Ishikawa (cell line): ENCODE measurements around the gene EXOSC5.

Experiments
- CREB1 ChIP-seq: IDR thresholded peaks from 2 replicates; pipeline ENCODE4 v1.6.1; 2012; ENCODE audit warnings: low read depth
- RAD21 ChIP-seq: IDR thresholded peaks from 2 replicates; pipeline ENCODE4 v1.6.1; 2012; ENCODE audit warnings: low read depth
- TAF1 ChIP-seq: IDR thresholded peaks from 2 replicates; pipeline ENCODE4 v1.6.1; 2012; ENCODE audit warnings: low read depth, mild to moderate bottlenecking
- TEAD4 ChIP-seq: IDR thresholded peaks from 2 replicates; pipeline ENCODE4 v1.6.1; 2012
- TF ChIP-seq, protein P1 (sequence below): IDR thresholded peaks from 2 replicates; pipeline ENCODE4 v1.6.1; 2012; ENCODE audit warnings: low read depth, mild to moderate bottlenecking
- TF ChIP-seq, protein P2 (sequence below): IDR thresholded peaks from 2 replicates; pipeline ENCODE4 v1.6.1; 2012

DNA sequence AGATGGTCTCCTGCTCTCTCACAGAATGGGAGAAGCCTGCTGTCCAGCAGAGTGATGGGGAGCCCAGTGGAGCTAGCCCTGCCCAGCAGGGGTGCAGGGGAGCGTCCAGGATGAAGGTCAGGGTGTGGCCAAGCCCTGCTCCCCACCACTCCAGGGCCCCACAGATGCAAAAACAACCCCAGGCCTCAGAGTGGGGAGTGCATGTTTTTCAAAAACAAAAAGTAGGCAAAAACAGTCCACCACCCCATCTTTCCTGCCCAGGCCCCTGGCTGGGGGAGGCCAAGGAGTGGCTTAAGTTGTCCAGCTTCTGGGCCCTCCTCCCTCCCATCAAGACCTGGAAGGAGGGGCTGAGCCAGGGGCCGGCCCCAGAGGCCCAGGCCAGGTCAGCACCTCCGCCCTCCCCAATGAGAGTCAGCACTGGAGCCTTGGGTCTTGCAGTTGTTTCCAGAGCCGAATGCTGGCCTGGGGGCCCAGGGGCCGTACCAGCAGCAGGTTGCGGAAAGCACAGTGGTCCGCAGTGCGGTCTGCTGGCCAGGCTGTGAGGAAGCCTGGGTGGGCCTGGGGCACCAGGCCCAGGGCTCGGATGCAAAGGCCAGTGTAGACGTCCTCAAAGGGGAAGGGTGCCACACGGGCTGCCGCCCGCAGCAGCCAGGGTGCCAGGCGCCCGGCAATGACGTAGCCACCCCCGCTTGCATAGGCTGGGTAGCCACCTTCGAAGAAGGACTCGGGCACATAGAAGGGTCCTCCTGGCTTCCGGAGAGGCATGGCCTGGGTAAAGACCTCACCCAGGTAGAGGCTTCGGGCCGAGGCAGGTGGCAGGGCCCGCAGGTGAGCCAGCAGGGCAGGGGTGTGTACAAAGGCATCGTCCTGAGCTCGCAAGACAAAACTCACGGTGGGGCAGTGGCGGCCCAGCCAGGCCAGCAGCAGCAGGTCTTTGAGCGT is 28.3 kb upstream of the EXOSC5 start:
- TF ChIP-seq TEAD4 (no peak), RAD21 (no peak), TAF1 (no peak), CREB1 (no peak)
- TF ChIP-seq, protein P1, sequence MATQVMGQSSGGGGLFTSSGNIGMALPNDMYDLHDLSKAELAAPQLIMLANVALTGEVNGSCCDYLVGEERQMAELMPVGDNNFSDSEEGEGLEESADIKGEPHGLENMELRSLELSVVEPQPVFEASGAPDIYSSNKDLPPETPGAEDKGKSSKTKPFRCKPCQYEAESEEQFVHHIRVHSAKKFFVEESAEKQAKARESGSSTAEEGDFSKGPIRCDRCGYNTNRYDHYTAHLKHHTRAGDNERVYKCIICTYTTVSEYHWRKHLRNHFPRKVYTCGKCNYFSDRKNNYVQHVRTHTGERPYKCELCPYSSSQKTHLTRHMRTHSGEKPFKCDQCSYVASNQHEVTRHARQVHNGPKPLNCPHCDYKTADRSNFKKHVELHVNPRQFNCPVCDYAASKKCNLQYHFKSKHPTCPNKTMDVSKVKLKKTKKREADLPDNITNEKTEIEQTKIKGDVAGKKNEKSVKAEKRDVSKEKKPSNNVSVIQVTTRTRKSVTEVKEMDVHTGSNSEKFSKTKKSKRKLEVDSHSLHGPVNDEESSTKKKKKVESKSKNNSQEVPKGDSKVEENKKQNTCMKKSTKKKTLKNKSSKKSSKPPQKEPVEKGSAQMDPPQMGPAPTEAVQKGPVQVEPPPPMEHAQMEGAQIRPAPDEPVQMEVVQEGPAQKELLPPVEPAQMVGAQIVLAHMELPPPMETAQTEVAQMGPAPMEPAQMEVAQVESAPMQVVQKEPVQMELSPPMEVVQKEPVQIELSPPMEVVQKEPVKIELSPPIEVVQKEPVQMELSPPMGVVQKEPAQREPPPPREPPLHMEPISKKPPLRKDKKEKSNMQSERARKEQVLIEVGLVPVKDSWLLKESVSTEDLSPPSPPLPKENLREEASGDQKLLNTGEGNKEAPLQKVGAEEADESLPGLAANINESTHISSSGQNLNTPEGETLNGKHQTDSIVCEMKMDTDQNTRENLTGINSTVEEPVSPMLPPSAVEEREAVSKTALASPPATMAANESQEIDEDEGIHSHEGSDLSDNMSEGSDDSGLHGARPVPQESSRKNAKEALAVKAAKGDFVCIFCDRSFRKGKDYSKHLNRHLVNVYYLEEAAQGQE = no peak
- TF ChIP-seq, protein P2, sequence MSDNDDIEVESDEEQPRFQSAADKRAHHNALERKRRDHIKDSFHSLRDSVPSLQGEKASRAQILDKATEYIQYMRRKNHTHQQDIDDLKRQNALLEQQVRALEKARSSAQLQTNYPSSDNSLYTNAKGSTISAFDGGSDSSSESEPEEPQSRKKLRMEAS = no peak
